T-cell (primary cell): ENCODE results near the gene BCAS4. TPM values are rescaled to one million over a fixed set of nuclear protein-coding genes. Genes with fewer than 3 reads are reported as not detected.
A peak's percentile ranks its signal among the peaks of the same experiment; 100 is the strongest.

ENCODE experiments used
- ATAC-seq, 4 experiments: fragments of 200-7000 bp in 3 of 4; fragments of 150-1000 bp in 1 of 4; cut with Tn5 transposase; replicated peaks in 1 of 4; 1 replicate in 3 of 4; 2 replicates in 1 of 4; pipeline ENCODE4 v1.10.0; 2021; ENCODE audit warnings: moderate library complexity in 3 of 4, mild to moderate bottlenecking in 2 of 4, moderate number of reproducible peaks in 1 of 4
- CTCF ChIA-PET, 2 donors: fragments of 300-600 bp; sonication (Branson Sonifier 250); formaldehyde crosslinking; loops; one replicate each; lab custom pipeline; 2022; ENCODE audit warnings: antibody characterized with exemption in 2 of 2; lab: Charles Lee
- POLR2A ChIA-PET, 2 donors: fragments of 300-600 bp; sonication (Branson Sonifier 250); formaldehyde crosslinking; loops; one replicate each; lab custom pipeline; 2022; ENCODE audit warnings: antibody characterized with exemption in 2 of 2; lab: Charles Lee
- DNase-seq, 35 experiments: peaks; one replicate each; pipeline versions ENCODE4 v3.0.0 to v3.0.0-alpha.2; 2013 to 2023
- H3K27ac ChIP-seq: one replicate; pipeline ENCODE4 v1.5.1; 2013; ENCODE audit warnings: low read length
- H3K27me3 ChIP-seq, 2 experiments: replicated peaks in 1 of 2; 1 replicate in 1 of 2; 2 replicates in 1 of 2; pipeline versions ENCODE4 v1.6.1 to v1.7.0; 2013; ENCODE audit warnings: low read length in 1 of 2, mixed read lengths in 1 of 2; ENCODE audit not compliant: control insufficient read depth in 2 of 2, insufficient read depth in 2 of 2; ENCODE audit errors: extremely low read depth in 1 of 2
- H3K36me3 ChIP-seq, 2 donors: 1 replicate in 1 of 2; 2 replicates in 1 of 2; pipeline versions ENCODE4 v1.6.1 to v1.7.0; 2013; ENCODE audit warnings: low read length in 1 of 2; ENCODE audit not compliant: control insufficient read depth in 2 of 2, insufficient read depth in 1 of 2; ENCODE audit errors: extremely low read depth in 1 of 2
- H3K4me1 ChIP-seq, 2 experiments: 1 replicate in 1 of 2; 2 replicates in 1 of 2; pipeline versions ENCODE4 v1.6.1 to v1.7.0; 2013; ENCODE audit warnings: low read length in 2 of 2, mixed read lengths in 1 of 2; ENCODE audit not compliant: insufficient read depth in 2 of 2, control insufficient read depth in 1 of 2; ENCODE audit errors: extremely low read depth in 1 of 2
- H3K4me3 ChIP-seq, 2 donors: 1 replicate in 1 of 2; 2 replicates in 1 of 2; pipeline versions ENCODE4 v1.5.1 to v1.7.0; 2013; ENCODE audit warnings: mild to moderate bottlenecking in 2 of 2, low read length in 1 of 2, moderate library complexity in 1 of 2; ENCODE audit not compliant: control insufficient read depth in 1 of 2; ENCODE audit errors: extremely low read depth in 1 of 2
- H3K9me3 ChIP-seq: 2 replicates; pipeline ENCODE4 v1.7.0; 2013
- H3K27ac Mint-ChIP-seq, 2 donors: one replicate each; pipeline ENCODE4 v1.8.0; 2020 to 2021; ENCODE audit warnings: mild to moderate bottlenecking in 2 of 2, mixed read lengths in 2 of 2
- H3K27me3 Mint-ChIP-seq, 2 donors: one replicate each; pipeline ENCODE4 v1.8.0; 2021 to 2022; ENCODE audit warnings: mixed read lengths in 2 of 2
- H3K36me3 Mint-ChIP-seq: one replicate; pipeline ENCODE4 v1.8.0; 2021; ENCODE audit warnings: mixed read lengths
- H3K4me1 Mint-ChIP-seq, 3 donors: one replicate each; pipeline ENCODE4 v1.8.0; 2020 to 2022; ENCODE audit warnings: mixed read lengths in 3 of 3, mild to moderate bottlenecking in 1 of 3
- H3K4me3 Mint-ChIP-seq, 3 donors: one replicate each; pipeline ENCODE4 v1.8.0; 2020 to 2022; ENCODE audit warnings: mild to moderate bottlenecking in 3 of 3, mixed read lengths in 3 of 3, moderate library complexity in 3 of 3
- H3K9me3 Mint-ChIP-seq, 3 donors: one replicate each; pipeline ENCODE4 v1.8.0; 2020 to 2022; ENCODE audit warnings: mixed read lengths in 3 of 3
- WGBS: methylation state at CpG from one replicate; pipeline ENCODE4 v1.1.5; 2013; ENCODE audit warnings: missing lambda C conversion rate; ENCODE audit not compliant: insufficient coverage; 5-methylcytosine and 5-hydroxymethylcytosine counted together
- total RNA-seq, 35 experiments: library from RNA in 6 of 35; stranded (reverse) in 6 of 35; fragments of 120-200 nt in 1 of 35; gene quantifications; one replicate each; pipeline versions ENCODE4 v1.2.1 to v1.2.4 and lab custom pipeline; 2013 to 2026

BCAS4 gene
- total RNA-seq, 5 donors from 2014 or later (not counting 1 experiment from before 2014, with no cell fraction given) = 26.3 to 49.8 (median 31.3) TPM

- Histone ChIP-seq H3K9me3 (no peaks in the 10 kb centered on the region), H3K4me1 (no peaks in the 10 kb centered on the region), H3K4me3 (no peak overlapping the region), H3K27me3 (no peaks in the 10 kb centered on the region), H3K27ac (no peak overlapping the region), H3K36me3 (peaks cover 10 to 37% of the 10 kb centered on the region in 2 donors)
- peaks cover 0 to 1% (median 0%) of the 10 kb centered on the region in 3 donors for H3K4me1 Mint-ChIP-seq
- ATAC-seq (no peak), DNase-seq (no peak)
- peak overlapping the region in 1 of 2 donors; percentile 1 for H3K27ac Mint-ChIP-seq
- no peaks in the 10 kb centered on the region for H3K27me3 Mint-ChIP-seq
- 100% methylated on average over 6 of the region's 13 CpGs for WGBS
- ChIA-PET POLR2A (interaction anchor here in 1 of 2 donors (0.7 kb wide), 1 partner anchor 114 kb away, joined by 3 read pairs; no protein-coding TSS in a partner anchor), CTCF (no interaction called here)
- H3K9me3 Mint-ChIP-seq = no peaks in the 10 kb centered on the region
- peaks cover 34% of the 10 kb centered on the region for H3K36me3 Mint-ChIP-seq
- H3K4me3 Mint-ChIP-seq = no peak overlapping the region
These were observed 33.7 kb downstream of the BCAS4 start for GRCh38 chr20:50828363-50829136.

- peaks cover 10 to 40% of the 10 kb centered on the region in 2 donors for H3K36me3 ChIP-seq
- ATAC-seq (no peak), DNase-seq (no peak)
- peaks cover 45% of the 10 kb centered on the region for H3K36me3 Mint-ChIP-seq
- H3K27ac Mint-ChIP-seq = peak overlapping the region in 1 of 2 donors; percentile 28
- ChIA-PET CTCF (no interaction called here), POLR2A (no interaction called here)
- peaks cover 0 to 1% (median 0%) of the 10 kb centered on the region in 3 donors for H3K4me1 Mint-ChIP-seq
- H3K27ac ChIP-seq = no peak overlapping the region
- H3K27me3 ChIP-seq = no peaks in the 10 kb centered on the region
- WGBS = 100% methylated on average over 6 of the region's 6 CpGs
- H3K4me3 Mint-ChIP-seq = no peak overlapping the region
- no peaks in the 10 kb centered on the region for H3K9me3 Mint-ChIP-seq
- no peak overlapping the region for H3K4me3 ChIP-seq
- no peaks in the 10 kb centered on the region for H3K27me3 Mint-ChIP-seq
- no peaks in the 10 kb centered on the region for H3K9me3 ChIP-seq
- H3K4me1 ChIP-seq = no peaks in the 10 kb centered on the region
These were observed 36.8 kb downstream of the BCAS4 start for GRCh38 chr20:50831622-50832021.

GRCh38 chr20:50834599-50835005 lies 39.7 kb downstream of the BCAS4 start:
- CTCF ChIA-PET = no interaction called here
- Histone ChIP-seq H3K4me1 (peaks cover 0 to 4% of the 10 kb centered on the region in 2 experiments), H3K27ac (no peak overlapping the region), H3K36me3 (peaks cover 13 to 38% of the 10 kb centered on the region in 2 donors), H3K9me3 (no peaks in the 10 kb centered on the region), H3K4me3 (no peak overlapping the region), H3K27me3 (no peaks in the 10 kb centered on the region)
- no peaks in the 10 kb centered on the region for H3K27me3 Mint-ChIP-seq
- no peak overlapping the region for H3K27ac Mint-ChIP-seq
- DNase-seq = no peak
- 100% methylated on average over 2 of the region's 5 CpGs for WGBS
- H3K4me3 Mint-ChIP-seq = no peak overlapping the region
- H3K36me3 Mint-ChIP-seq = peaks cover 38% of the 10 kb centered on the region
- peaks cover 0 to 3% (median 2%) of the 10 kb centered on the region in 3 donors for H3K4me1 Mint-ChIP-seq
- no peak for ATAC-seq
- H3K9me3 Mint-ChIP-seq = no peaks in the 10 kb centered on the region
- POLR2A ChIA-PET = no interaction called here

DNA sequence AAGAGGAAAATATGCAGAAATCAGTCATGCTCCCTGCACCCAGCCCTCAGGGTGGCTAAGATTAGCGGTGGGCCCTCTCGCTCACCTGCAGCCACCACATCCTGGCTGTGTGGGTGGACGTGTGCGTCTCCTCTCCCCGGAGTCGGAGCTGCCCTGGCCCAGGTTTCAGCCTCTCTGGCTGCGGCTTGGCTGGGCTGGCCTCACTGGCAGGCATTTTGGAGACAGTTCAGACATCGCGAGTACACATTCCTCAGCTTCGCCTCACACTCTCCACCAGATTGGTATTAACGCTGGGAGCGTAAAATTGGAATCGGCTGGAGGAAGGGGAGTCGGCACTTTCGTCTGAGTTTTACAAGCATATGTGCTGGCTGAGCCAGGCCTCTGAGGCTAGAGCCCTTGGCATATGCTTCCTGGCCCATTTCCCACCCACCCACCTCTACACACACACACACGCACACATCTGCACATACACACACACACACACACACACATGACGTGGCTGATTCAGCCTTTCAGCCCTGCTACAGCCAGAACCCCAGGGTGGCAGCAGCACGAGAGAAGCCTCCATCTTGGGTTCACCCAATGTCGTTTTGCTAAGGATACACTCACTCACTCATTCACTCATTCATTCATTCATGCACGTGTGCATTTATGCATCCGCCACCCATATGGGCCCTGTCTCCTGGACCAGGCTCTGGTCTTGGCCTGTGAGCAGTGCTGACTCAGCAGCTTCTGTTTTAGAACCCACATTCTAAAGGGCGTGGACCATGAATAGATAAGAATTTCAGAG lies 42.9 kb downstream of the BCAS4 start:
- 68% methylated on average over 13 of the region's 22 CpGs for WGBS
- H3K9me3 Mint-ChIP-seq = no peaks in the 10 kb centered on the region
- ChIA-PET CTCF (no interaction called here), POLR2A (interaction anchor here in 1 of 2 donors (0.6 kb wide), 1 partner anchor 34 kb away, joined by 11 read pairs; no protein-coding TSS in a partner anchor)
- H3K4me3 ChIP-seq = no peak overlapping the region
- ATAC-seq (peak in 1 of 4 experiments; percentile 17), DNase-seq (no peak)
- H3K4me3 Mint-ChIP-seq = no peak overlapping the region
- peaks cover 0 to 4% of the 10 kb centered on the region in 2 experiments for H3K4me1 ChIP-seq
- no peaks in the 10 kb centered on the region for H3K27me3 Mint-ChIP-seq
- H3K9me3 ChIP-seq = no peaks in the 10 kb centered on the region
- H3K27ac Mint-ChIP-seq = peak overlapping the region in 1 of 2 donors; percentile 48
- H3K4me1 Mint-ChIP-seq = peaks cover 0 to 3% (median 2%) of the 10 kb centered on the region in 3 donors
- peaks cover 28% of the 10 kb centered on the region for H3K36me3 Mint-ChIP-seq
- no peaks in the 10 kb centered on the region for H3K27me3 ChIP-seq
- no peak overlapping the region for H3K27ac ChIP-seq
- H3K36me3 ChIP-seq = peaks cover 4 to 21% of the 10 kb centered on the region in 2 donors

DNA sequence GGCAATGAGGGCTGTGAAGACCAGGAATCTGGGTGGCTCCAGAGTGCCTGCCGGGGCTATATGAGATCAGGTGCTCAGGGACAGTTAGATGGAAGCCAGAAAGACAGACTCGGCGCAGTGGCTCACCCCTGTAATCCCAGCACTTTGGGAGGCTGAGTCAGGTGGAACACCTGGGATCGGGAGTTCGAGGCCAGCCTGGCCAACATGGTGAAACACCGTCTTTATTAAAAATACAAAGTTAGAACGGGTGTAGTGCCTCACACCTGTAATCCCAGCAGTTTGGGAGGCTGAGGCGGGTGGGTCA lies 43.4 kb downstream of the BCAS4 start:
- peaks cover 2 to 16% of the 10 kb centered on the region in 2 donors for H3K36me3 ChIP-seq
- CTCF ChIA-PET = no interaction called here
- no peaks in the 10 kb centered on the region for H3K9me3 Mint-ChIP-seq
- H3K27ac Mint-ChIP-seq = peak overlapping the region in 1 of 2 donors; percentile 48
- H3K4me1 Mint-ChIP-seq = peaks cover 0 to 3% (median 2%) of the 10 kb centered on the region in 3 donors
- H3K4me1 ChIP-seq = peaks cover 0 to 4% of the 10 kb centered on the region in 2 experiments
- ATAC-seq (no peak), DNase-seq (no peak)
- H3K27me3 Mint-ChIP-seq = no peaks in the 10 kb centered on the region
- no peak overlapping the region for H3K27ac ChIP-seq
- WGBS = 99% methylated on average over 6 of the region's 8 CpGs
- no peaks in the 10 kb centered on the region for H3K27me3 ChIP-seq
- H3K9me3 ChIP-seq = no peaks in the 10 kb centered on the region
- H3K4me3 Mint-ChIP-seq = no peak overlapping the region
- no peak overlapping the region for H3K4me3 ChIP-seq
- peaks cover 30% of the 10 kb centered on the region for H3K36me3 Mint-ChIP-seq
- POLR2A ChIA-PET = no interaction called here

DNA sequence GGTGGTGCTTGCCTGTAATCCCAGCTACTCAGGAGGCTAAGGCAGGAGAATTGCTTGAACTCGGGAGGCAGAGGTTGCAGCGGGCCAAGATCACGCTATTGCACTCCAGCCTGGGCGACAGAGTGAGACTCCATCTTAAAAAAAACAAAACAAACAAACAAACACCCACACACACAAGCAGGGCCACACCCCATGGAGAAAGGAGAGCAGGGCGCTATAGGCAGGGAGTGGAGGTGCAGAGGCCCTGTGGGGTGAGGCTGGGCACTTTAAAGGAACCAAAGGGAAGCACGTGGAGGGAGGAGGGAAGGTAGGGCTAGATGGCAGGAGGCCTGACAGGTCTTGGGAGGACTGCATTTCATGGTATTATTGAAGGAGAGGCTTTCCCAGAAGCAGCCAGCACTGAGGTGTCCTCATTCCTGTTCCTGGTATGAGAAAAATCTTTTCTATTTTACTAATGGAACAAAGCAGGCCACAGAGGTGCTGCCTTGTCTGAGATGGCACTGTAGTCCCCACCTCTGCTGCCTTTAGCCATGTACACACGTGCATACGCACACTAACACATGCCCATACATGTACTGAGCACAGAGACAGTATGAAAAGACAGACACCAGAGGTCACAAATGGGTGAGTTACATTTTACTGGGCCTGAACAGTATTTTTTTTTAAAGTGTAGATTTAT lies 44.0 kb downstream of the BCAS4 start:
- 63% methylated on average over 2 of the region's 8 CpGs for WGBS
- no peak overlapping the region for H3K27ac Mint-ChIP-seq

More for the DNA sequence above, 44.0 kb downstream of the BCAS4 start:
- Histone ChIP-seq H3K27ac (no peak overlapping the region), H3K4me3 (no peak overlapping the region), H3K9me3 (no peaks in the 10 kb centered on the region), H3K27me3 (no peaks in the 10 kb centered on the region), H3K36me3 (peaks cover 2 to 16% of the 10 kb centered on the region in 2 donors), H3K4me1 (peaks cover 0 to 4% of the 10 kb centered on the region in 2 experiments)
- ATAC-seq (no peak), DNase-seq (no peak)
- H3K9me3 Mint-ChIP-seq = no peaks in the 10 kb centered on the region
- no peaks in the 10 kb centered on the region for H3K27me3 Mint-ChIP-seq
- peaks cover 30% of the 10 kb centered on the region for H3K36me3 Mint-ChIP-seq
- POLR2A ChIA-PET = no interaction called here
- CTCF ChIA-PET = interaction anchor here in 1 of 2 donors (0.6 kb wide), 1 partner anchor 32 kb away, joined by 4 read pairs; no protein-coding TSS in a partner anchor
- peaks cover 0 to 3% (median 2%) of the 10 kb centered on the region in 3 donors for H3K4me1 Mint-ChIP-seq
- no peak overlapping the region for H3K4me3 Mint-ChIP-seq
